Activated naive CD8-positive, alpha-beta T cell treated with anti-CD3 and anti-CD28 coated beads, Interleukin-2, amount 10 ng/mL, durations not matched to agents 7 days and 5 days (primary cell): Measurements from ENCODE around the gene SLC29A1. TPM values are rescaled to one million over a fixed set of nuclear protein-coding genes. Genes with fewer than 3 reads are reported as not detected.

ENCODE experiments used
- ATAC-seq: fragments of 150-1000 bp; cut with Tn5 transposase; one replicate; pipeline ENCODE4 v1.10.0; 2021; ENCODE audit warnings: low read depth, moderate library complexity
- POLR2A ChIA-PET: fragments of 350-600 bp; sonication (Branson Sonifier 250); formaldehyde crosslinking; loops from one replicate; lab custom pipeline; 2021; ENCODE audit warnings: antibody characterized with exemption; lab: Charles Lee
- DNase-seq: peaks from one replicate; pipeline ENCODE4 v3.0.0; 2021
- H3K27ac Mint-ChIP-seq: one replicate; pipeline ENCODE4 v1.8.0; 2022; ENCODE audit warnings: mild to moderate bottlenecking, mixed read lengths
- H3K27me3 Mint-ChIP-seq: one replicate; pipeline ENCODE4 v1.8.0; 2022; ENCODE audit warnings: mild to moderate bottlenecking, moderate library complexity, mixed read lengths
- H3K36me3 Mint-ChIP-seq: one replicate; pipeline ENCODE4 v1.8.0; 2021; ENCODE audit warnings: mild to moderate bottlenecking, mixed read lengths
- H3K4me1 Mint-ChIP-seq: one replicate; pipeline ENCODE4 v1.8.0; 2021; ENCODE audit warnings: mixed read lengths
- H3K4me3 Mint-ChIP-seq: one replicate; pipeline ENCODE4 v1.8.0; 2022; ENCODE audit warnings: mild to moderate bottlenecking, moderate library complexity, mixed read lengths
- H3K9me3 Mint-ChIP-seq: one replicate; pipeline ENCODE4 v1.8.0; 2021; ENCODE audit warnings: mixed read lengths
- total RNA-seq, 2 experiments: library from RNA; stranded (reverse); gene quantifications; one replicate each; pipeline ENCODE4 v1.2.3, GENCODE V29; 2021

The SLC29A1 gene
- total RNA-seq, 2 experiments from 2014 or later: 22.5 to 24.0 TPM

DNA sequence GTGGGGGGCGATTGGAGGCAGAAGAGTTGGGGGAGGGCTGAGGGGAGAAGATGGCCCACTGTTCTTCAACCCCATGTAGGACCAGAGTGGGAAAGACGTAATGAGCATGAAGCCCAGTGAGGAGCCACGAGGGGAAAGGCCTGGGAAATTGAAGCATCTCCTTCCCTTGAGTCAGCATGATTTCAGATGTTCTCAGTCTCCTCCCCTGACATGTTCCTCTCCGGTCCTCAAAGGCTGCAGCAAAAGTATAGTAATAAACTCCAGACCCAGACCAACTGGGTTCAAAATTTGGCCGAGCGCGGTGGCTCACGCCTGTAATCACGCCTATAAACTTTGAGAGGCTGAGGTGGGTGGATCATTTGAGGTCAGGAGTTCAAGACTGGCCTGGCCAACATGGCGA lies 43.9 kb downstream of the SLC29A1 start:
- Mint-ChIP-seq H3K27ac (no peak overlapping the region), H3K27me3 (peaks cover 35% of the 10 kb centered on the region), H3K4me1 (peaks cover 47% of the 10 kb centered on the region), H3K9me3 (no peaks in the 10 kb centered on the region), H3K36me3 (peaks cover 6% of the 10 kb centered on the region), H3K4me3 (no peak overlapping the region)
- DNase-seq: no peak
- POLR2A ChIA-PET: interaction anchor here (1.1 to 4.7 kb wide), 4 partner anchors 12 to 44 kb away, joined by 3 to 23 read pairs (median 5); no protein-coding TSS in a partner anchor
- no peak for ATAC-seq

DNA sequence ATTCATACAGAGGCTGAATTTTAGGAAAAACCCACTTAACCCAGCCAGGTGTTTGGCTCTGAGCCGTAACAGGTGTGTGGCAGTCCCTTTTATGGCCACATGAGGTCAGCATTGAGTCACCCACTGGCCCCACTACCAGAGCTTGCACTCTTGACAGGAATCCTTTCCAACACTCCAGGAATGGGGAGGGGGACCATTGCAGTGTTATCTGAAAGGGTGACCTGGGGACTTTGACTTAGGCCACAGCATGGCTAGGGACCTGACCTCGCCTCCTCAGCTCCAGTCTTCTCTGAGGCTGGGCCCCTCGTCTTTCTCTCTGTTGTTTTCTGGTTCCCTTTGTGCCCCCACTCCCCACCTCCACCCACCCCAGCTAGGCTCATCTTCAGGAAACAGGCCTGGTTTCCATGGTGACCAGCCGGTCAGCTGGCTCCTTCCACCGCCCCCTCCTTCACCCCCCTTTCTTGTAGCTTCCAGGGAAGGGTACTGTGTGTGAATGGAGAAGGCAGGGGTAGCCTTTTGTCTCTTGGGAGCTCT lies 44.8 kb downstream of the SLC29A1 start:
- no peak overlapping the region for H3K4me3 Mint-ChIP-seq
- POLR2A ChIA-PET: interaction anchor here (0.6 to 2.1 kb wide), 5 partner anchors 22 to 75 kb away, joined by 3 to 7 read pairs (median 3); partner anchors contain the start of genes AARS2 and HSP90AB1
- ATAC-seq (no peak), DNase-seq (peak; percentile 67)
- H3K9me3 Mint-ChIP-seq: no peaks in the 10 kb centered on the region
- peaks cover 41% of the 10 kb centered on the region for H3K4me1 Mint-ChIP-seq
- H3K36me3 Mint-ChIP-seq: peaks cover 6% of the 10 kb centered on the region
- no peak overlapping the region for H3K27ac Mint-ChIP-seq
- peaks cover 42% of the 10 kb centered on the region for H3K27me3 Mint-ChIP-seq

DNA sequence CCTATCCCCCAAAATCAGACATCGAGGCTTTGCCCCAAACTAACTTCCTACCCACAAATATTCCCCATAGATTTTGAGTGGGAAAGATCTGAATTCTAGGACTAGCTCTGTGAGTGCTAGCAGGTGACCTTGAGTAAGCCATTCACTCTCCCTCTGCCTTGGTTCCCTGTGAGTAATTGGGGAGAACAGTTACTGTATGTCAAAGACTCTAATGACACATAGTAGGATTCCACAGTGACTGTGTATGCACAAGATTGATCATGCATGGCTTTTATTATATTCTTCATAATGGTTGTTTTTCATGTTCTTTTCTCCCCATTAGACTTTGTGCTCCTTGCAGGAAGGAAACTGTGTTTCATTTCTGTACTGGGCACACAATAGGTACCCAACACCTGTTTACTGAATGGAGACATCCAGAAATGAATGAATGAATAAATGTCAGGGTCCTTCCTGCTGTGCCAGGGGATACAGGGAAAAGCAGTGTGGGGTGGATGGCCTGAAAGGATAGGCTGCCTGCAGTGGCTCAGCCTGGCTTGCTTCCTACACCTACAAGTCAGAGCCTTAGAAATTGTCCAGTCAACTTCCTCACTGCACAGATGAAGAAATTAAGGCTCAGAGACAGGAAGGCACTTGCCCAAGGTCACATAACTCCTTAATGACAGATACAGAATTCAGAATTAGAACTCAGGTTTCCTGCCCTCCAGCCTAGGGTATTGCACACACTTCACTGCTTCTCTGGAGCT lies 46.0 kb downstream of the SLC29A1 start:
- peaks cover 51% of the 10 kb centered on the region for H3K27me3 Mint-ChIP-seq

DNA sequence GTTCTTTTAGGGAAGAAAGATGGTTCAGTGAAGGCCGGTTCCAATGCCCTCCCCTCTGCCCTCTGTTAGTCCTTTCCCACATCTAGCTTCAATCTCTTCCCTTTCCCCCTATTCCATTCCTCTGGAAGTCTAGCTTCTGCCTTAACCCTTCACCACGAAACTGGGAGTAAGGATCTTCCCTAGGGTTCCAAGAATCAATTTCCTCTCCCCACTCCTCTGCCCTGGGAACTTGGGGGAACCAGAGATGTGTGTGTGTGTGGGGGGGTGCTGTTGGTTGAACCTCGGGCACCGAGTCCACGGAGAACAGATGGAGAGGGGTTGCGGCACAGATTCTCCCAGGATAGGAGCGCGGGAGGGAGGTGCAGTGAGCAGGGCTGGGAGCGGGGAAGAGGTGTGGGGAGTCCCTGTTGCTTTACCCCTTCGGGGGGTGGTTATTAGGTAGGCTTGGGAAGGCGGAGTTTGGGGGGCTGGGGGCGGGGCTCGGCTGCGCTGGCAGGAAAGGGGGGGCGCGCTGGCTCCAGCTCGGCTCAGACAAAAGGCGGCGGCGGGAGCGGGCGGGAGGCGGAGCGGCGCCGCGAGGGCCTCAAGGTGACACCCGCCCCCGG lies 46.6 kb downstream of the SLC29A1 start, which contains the start of gene TMEM151B:
TMEM151B (plus strand) TSS at position 530 of the 605 bp plus-strand sequence. CDS start 293 bp downstream, outside the sequence.
- ATAC-seq (no peak), DNase-seq (no peak)
- H3K4me3 Mint-ChIP-seq: peak within 1 kb of the TSS; percentile 52
- POLR2A ChIA-PET: interaction anchor here (1.5 kb wide), 1 partner anchor 23 kb away, joined by 5 read pairs; the partner anchor contains the start of gene HSP90AB1
- H3K36me3 Mint-ChIP-seq: no peaks in the 10 kb centered on the region
- H3K9me3 Mint-ChIP-seq: no peaks in the 10 kb centered on the region
- peaks cover 57% of the 10 kb centered on the region for H3K27me3 Mint-ChIP-seq
- peaks cover 28% of the 10 kb centered on the region for H3K4me1 Mint-ChIP-seq
- H3K27ac Mint-ChIP-seq: no peak within 1 kb of the TSS

More for the DNA sequence above, 46.0 kb downstream of the SLC29A1 start:
- no peaks in the 10 kb centered on the region for H3K9me3 Mint-ChIP-seq
- no peak overlapping the region for H3K4me3 Mint-ChIP-seq
- DNase-seq (no peak), ATAC-seq (no peak)
- no peak overlapping the region for H3K27ac Mint-ChIP-seq
- POLR2A ChIA-PET: interaction anchor here (1.1 to 2.1 kb wide), 3 partner anchors 23 to 44 kb away, joined by 3 to 7 read pairs (median 3); partner anchors contain the start of genes AARS2 and HSP90AB1
- peaks cover 31% of the 10 kb centered on the region for H3K4me1 Mint-ChIP-seq
- H3K36me3 Mint-ChIP-seq: no peaks in the 10 kb centered on the region

DNA sequence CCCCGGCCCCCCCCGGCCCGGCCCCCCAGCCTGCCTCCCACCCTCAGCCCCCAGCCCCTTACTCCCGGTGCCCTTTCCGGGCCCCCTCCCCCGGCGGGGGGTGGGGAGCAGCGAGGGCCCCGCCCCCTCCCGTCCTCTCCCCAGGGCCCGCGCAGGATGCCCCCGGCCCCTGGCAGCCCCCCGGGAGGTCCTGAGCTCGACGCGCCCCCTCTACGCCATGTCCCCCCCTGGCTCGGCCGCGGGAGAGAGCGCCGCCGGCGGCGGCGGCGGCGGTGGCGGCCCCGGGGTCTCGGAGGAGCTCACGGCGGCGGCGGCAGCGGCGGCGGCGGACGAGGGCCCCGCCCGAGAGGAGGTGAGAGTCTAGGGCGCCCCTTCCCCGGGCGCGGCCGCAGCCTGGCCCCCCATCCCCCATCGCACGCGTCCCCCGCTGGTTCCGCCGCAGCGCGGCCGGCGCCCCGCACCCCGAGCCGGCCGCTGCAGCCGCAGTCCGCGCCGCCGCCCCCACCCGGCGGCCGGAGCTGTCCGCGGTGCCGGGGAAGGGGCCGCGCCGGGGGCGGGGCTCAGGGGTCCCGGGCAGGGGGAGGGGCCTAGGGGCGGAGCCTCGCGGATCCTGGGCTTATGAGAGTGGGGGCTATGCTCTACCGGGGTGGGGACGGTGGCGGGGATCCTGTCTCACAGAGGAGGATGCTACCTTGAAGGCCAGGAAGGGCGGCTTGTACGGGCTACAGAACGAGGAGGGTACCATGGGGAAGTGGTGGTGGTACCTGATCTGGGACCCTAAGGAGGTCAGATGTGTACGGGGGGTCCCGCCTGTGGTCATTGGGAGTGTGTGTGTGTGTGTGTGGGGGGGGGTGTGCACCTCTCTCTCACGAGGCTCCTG lies 47.4 kb downstream of the SLC29A1 start:
- Mint-ChIP-seq H3K27me3 (peaks cover 58% of the 10 kb centered on the region), H3K9me3 (no peaks in the 10 kb centered on the region), H3K4me1 (peaks cover 26% of the 10 kb centered on the region), H3K36me3 (no peaks in the 10 kb centered on the region), H3K27ac (no peak overlapping the region), H3K4me3 (peak overlapping the region; percentile 52)
- ATAC-seq (no peak), DNase-seq (no peak)
- POLR2A ChIA-PET: interaction anchor here (1.5 kb wide), 1 partner anchor 24 kb away, joined by 5 read pairs; the partner anchor contains the start of gene HSP90AB1

DNA sequence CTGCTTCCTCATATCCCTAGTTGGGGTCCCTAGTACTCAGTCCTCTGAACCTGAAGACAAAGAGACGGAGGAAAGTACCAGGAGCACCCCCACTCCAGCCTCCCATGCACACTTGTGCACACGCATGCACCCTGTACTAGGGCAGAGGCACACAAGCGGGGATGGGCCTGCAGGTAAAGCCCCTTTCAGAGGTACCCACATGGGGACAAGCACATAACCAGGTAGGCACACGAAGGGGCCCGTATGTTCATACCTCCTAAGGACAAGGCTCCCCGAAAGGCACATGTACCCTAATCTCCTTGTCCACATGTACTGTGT lies 48.0 kb downstream of the SLC29A1 start:
- Mint-ChIP-seq H3K27ac (no peak overlapping the region), H3K4me1 (peaks cover 22% of the 10 kb centered on the region), H3K4me3 (peak overlapping the region; percentile 52), H3K9me3 (no peaks in the 10 kb centered on the region), H3K36me3 (no peaks in the 10 kb centered on the region), H3K27me3 (peaks cover 58% of the 10 kb centered on the region)
- no peak for ATAC-seq
- POLR2A ChIA-PET: interaction anchor here (1.5 kb wide), 1 partner anchor 24 kb away, joined by 5 read pairs; the partner anchor contains the start of gene HSP90AB1
- no peak for DNase-seq

DNA sequence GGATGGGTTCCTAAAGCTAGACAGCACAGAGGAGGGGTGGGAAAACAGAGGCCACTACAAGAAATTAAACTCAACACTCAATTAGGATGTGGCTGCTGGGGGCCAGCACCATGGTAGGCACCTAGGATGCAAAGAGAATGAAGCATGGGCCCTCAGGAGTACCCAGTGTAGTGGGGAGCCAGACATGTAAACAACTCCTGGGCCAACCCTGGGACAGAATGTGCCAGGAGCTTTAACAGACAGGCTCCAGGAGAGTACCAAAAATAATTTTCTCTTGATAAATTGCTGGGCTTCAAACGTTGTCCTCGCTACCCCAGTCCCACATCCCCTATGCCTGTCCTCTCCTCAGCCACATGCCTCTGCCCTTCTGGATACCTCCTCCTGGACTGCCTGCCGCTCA lies 48.5 kb downstream of the SLC29A1 start:
- H3K9me3 Mint-ChIP-seq: no peaks in the 10 kb centered on the region
- H3K27ac Mint-ChIP-seq: no peak overlapping the region
- H3K36me3 Mint-ChIP-seq: no peaks in the 10 kb centered on the region
- no peak for ATAC-seq
- no peak overlapping the region for H3K4me3 Mint-ChIP-seq
- no peak for DNase-seq
- peaks cover 62% of the 10 kb centered on the region for H3K27me3 Mint-ChIP-seq
- POLR2A ChIA-PET: no interaction called here
- peaks cover 17% of the 10 kb centered on the region for H3K4me1 Mint-ChIP-seq

DNA sequence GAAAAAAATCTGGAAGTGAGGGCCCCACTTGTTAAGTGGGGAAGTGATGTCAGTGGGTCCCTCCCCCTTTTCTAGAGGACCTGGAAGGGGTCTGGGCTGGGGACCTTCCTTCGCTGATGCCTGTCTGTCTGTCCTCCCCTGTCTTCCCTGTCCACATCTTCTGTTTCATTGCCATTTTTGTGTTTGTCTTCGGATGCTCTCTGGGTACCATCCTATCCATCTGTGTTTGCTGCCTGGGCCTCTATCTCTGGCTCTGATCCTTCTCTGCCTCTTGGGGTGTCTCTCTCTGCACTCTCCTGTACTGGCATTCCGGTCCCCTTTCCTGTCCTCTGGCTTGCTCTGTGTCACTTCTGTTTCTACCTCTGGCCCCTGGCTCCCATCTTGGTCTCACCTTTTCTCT lies 49.1 kb downstream of the SLC29A1 start:
- POLR2A ChIA-PET: no interaction called here
- Mint-ChIP-seq H3K27me3 (peaks cover 69% of the 10 kb centered on the region), H3K4me3 (no peak overlapping the region), H3K27ac (no peak overlapping the region), H3K4me1 (peaks cover 14% of the 10 kb centered on the region), H3K36me3 (no peaks in the 10 kb centered on the region), H3K9me3 (no peaks in the 10 kb centered on the region)
- ATAC-seq (no peak), DNase-seq (no peak)

DNA sequence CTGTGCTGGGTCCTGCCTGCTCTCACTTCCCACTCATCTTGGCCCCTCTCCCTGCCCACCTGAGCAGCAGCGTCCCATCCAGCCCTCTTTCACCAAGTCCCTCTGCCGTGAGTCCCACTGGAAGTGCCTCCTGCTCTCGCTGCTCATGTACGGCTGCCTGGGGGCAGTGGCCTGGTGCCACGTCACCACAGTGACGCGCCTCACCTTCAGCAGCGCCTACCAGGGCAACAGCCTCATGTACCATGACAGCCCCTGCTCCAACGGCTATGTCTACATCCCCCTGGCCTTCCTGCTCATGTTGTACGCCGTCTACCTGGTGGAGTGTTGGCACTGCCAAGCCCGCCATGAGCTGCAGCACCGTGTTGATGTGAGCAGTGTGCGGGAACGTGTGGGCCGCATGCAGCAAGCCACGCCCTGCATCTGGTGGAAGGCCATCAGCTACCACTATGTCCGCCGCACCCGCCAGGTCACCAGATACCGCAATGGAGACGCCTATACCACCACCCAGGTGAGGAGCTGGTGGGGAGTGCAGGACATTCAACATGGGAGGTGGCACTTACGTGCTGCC lies 49.7 kb downstream of the SLC29A1 start:
- DNase-seq (no peak), ATAC-seq (no peak)
- Mint-ChIP-seq H3K4me1 (peaks cover 11% of the 10 kb centered on the region), H3K27ac (no peak overlapping the region), H3K36me3 (no peaks in the 10 kb centered on the region), H3K27me3 (peaks cover 71% of the 10 kb centered on the region), H3K9me3 (no peaks in the 10 kb centered on the region), H3K4me3 (no peak overlapping the region)
- POLR2A ChIA-PET: no interaction called here

DNA sequence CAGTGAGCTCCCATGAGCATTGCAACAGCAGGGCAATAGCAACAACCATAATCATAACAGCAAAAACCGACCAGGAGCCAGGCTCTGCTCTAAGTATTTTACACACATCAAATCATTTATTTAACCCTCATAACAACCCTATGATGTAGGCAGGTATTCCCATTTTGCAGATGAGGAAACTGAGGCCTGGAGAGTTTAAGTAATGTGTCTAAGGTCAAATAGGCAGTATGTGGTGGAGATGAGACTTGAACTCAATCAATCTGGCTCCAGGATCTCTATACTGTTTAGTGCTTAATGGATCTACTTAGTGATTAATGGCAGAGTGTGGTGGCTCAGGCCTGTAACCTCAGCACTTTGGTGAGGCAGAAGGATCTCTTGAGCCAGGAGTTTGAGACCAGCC lies 50.2 kb downstream of the SLC29A1 start:
- Mint-ChIP-seq H3K9me3 (no peaks in the 10 kb centered on the region), H3K4me1 (peaks cover 11% of the 10 kb centered on the region), H3K36me3 (no peaks in the 10 kb centered on the region), H3K27ac (no peak overlapping the region), H3K27me3 (peaks cover 66% of the 10 kb centered on the region), H3K4me3 (no peak overlapping the region)
- ATAC-seq (no peak), DNase-seq (no peak)
- POLR2A ChIA-PET: interaction anchor here (0.5 kb wide), 1 partner anchor 20 kb away, joined by 3 read pairs; no protein-coding TSS in a partner anchor

DNA sequence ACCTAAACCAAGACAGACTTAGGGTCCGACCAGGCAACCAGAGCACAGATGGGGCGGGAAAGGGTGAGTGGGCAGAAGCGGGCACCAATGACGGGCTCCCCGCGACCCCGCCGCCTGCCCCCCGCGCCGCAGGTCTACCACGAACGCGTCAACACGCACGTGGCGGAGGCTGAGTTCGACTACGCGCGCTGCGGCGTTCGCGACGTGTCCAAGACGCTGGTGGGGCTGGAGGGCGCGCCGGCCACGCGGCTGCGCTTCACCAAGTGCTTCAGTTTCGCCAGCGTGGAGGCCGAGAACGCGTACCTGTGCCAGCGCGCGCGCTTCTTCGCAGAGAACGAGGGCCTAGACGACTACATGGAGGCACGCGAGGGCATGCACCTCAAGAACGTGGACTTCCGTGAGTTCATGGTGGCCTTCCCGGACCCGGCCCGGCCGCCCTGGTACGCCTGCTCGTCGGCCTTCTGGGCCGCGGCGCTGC lies 51.9 kb downstream of the SLC29A1 start:
- H3K27me3 Mint-ChIP-seq: peaks cover 54% of the 10 kb centered on the region

More for the DNA sequence above, 51.9 kb downstream of the SLC29A1 start:
- POLR2A ChIA-PET: no interaction called here
- Mint-ChIP-seq H3K4me3 (no peak overlapping the region), H3K9me3 (no peaks in the 10 kb centered on the region), H3K27ac (no peak overlapping the region), H3K4me1 (peaks cover 4% of the 10 kb centered on the region), H3K36me3 (no peaks in the 10 kb centered on the region)
- ATAC-seq (no peak), DNase-seq (no peak)
